ENCODE results near the gene NT5C1B.

GRCh38 chr2:18527326-18527725 is 62.0 kb downstream of the NT5C1B start:
- no peak for TF ChIP-seq REST (IDR thresholded peaks at IDR 0.05; ENCODE audit: low read depth)
- TF ChIP-seq MAX (IDR thresholded peaks at IDR 0.05): no peak
- no peak for TF ChIP-seq YY1 (IDR thresholded peaks at IDR 0.05; ENCODE audit: low read depth)
- TF ChIP-seq TAF1 (IDR thresholded peaks at IDR 0.05; ENCODE audit: low read depth): no peak
- TF ChIP-seq EGR1 (IDR thresholded peaks at IDR 0.05): no peak
- no peak for TF ChIP-seq ZBTB7A (IDR thresholded peaks at IDR 0.05; ENCODE audit: low read depth)
- no peak for TF ChIP-seq FOXM1 (IDR thresholded peaks at IDR 0.05; ENCODE audit: borderline replicate concordance, low read depth)
- no peak for TF ChIP-seq RAD21 (IDR thresholded peaks at IDR 0.05; ENCODE audit: low read depth)
- no peak for TF ChIP-seq NFIC (IDR thresholded peaks at IDR 0.05)
- no peak for TF ChIP-seq EP300 (IDR thresholded peaks at IDR 0.05; ENCODE audit: borderline replicate concordance)
